ENCODE measurements around the gene VPS37B. TPM values are rescaled to one million over a fixed set of nuclear protein-coding genes. Genes with fewer than 3 reads are reported as not detected.

The VPS37B gene
- total and polyA plus RNA-seq, 10 of the 15 experiments (the other 5 are each of a cell fraction or from before 2014, with no cell fraction given) = 0.66 to 68.6 (median 39.6) TPM

DNA sequence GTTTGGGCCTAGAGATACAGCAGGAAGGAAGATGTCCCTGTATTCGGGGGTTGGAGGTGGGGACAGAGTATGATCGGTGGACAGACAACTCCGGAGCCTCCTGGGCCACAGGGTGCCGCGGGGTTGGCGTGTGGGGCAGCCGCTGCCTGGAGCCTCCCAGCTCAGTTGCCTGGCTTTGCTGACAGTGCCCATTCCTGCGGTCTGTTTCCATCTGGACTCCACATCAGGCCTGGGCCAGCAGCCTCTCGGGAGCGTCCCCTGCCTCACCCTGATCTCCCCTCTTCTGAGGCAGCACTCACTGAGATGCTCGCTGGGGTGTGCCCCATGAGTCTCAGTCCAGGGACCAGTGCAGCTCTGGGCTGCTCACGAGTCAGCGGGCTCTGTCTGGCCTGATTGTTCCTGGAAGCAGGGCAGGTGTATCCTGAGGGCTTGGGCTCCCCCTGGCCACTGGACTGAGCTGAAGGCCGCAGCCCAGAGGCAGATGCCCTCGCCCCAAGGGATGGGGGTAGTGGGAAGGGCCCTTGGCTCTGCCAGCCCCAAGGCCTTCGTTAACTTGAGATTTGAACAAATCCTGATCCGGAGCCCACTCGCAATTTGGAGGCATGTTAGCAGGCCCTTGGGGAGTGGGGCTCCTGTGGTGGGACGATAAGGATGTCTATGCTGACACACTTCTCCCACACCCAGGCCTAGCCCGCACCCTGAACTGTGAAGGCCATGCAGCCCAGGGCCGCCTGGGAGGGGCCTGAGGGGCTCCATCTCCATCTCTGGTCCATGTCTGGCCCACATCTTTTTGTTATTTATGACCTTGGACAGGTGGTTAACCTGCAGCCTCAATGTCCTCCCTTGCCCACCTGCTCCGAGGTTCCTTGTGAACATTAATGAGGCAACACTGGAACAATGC lies 53.2 kb downstream of the VPS37B start (continued):
- TF ChIP-seq ETV6 (conservative IDR thresholded peaks at IDR 0.05 in 1 of 2, IDR thresholded peaks at IDR 0.05 in 1 of 2; ENCODE audit: borderline replicate concordance in 1 of 2, low read depth in 1 of 2) (no peak), IRF4 (IDR thresholded peaks at IDR 0.05; ENCODE audit: low read depth, low read length) (no peak), SUZ12 (IDR thresholded peaks at IDR 0.05; ENCODE audit: unreplicated experiment) (no peak), YY1 (IDR thresholded peaks at IDR 0.05; ENCODE audit: low read depth, low read length) (no peak)
- TF ChIP-seq, protein P1, sequence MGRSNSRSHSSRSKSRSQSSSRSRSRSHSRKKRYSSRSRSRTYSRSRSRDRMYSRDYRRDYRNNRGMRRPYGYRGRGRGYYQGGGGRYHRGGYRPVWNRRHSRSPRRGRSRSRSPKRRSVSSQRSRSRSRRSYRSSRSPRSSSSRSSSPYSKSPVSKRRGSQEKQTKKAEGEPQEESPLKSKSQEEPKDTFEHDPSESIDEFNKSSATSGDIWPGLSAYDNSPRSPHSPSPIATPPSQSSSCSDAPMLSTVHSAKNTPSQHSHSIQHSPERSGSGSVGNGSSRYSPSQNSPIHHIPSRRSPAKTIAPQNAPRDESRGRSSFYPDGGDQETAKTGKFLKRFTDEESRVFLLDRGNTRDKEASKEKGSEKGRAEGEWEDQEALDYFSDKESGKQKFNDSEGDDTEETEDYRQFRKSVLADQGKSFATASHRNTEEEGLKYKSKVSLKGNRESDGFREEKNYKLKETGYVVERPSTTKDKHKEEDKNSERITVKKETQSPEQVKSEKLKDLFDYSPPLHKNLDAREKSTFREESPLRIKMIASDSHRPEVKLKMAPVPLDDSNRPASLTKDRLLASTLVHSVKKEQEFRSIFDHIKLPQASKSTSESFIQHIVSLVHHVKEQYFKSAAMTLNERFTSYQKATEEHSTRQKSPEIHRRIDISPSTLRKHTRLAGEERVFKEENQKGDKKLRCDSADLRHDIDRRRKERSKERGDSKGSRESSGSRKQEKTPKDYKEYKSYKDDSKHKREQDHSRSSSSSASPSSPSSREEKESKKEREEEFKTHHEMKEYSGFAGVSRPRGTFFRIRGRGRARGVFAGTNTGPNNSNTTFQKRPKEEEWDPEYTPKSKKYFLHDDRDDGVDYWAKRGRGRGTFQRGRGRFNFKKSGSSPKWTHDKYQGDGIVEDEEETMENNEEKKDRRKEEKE (IDR thresholded peaks at IDR 0.05) = no peak
- TF ChIP-seq, protein P2, sequence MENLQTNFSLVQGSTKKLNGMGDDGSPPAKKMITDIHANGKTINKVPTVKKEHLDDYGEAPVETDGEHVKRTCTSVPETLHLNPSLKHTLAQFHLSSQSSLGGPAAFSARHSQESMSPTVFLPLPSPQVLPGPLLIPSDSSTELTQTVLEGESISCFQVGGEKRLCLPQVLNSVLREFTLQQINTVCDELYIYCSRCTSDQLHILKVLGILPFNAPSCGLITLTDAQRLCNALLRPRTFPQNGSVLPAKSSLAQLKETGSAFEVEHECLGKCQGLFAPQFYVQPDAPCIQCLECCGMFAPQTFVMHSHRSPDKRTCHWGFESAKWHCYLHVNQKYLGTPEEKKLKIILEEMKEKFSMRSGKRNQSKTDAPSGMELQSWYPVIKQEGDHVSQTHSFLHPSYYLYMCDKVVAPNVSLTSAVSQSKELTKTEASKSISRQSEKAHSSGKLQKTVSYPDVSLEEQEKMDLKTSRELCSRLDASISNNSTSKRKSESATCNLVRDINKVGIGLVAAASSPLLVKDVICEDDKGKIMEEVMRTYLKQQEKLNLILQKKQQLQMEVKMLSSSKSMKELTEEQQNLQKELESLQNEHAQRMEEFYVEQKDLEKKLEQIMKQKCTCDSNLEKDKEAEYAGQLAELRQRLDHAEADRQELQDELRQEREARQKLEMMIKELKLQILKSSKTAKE (IDR thresholded peaks at IDR 0.05; ENCODE audit: low read depth, poor library complexity, severe bottlenecking) = no peak

Measured in GM12878 (cell line).